Activated CD4-positive, alpha-beta T cell treated with anti-CD3 and anti-CD28 coated beads, Interleukin-2, amount 50 U/mL, for 48 hours (primary cell): ENCODE results near the gene CEP85.
A peak's percentile ranks its signal among the peaks of the same experiment; 100 is the strongest.

Experiments
- DNase-seq, 2 experiments: peaks; one replicate each; pipeline ENCODE4 v3.0.0-alpha.2; 2020

CEP85 gene

DNA sequence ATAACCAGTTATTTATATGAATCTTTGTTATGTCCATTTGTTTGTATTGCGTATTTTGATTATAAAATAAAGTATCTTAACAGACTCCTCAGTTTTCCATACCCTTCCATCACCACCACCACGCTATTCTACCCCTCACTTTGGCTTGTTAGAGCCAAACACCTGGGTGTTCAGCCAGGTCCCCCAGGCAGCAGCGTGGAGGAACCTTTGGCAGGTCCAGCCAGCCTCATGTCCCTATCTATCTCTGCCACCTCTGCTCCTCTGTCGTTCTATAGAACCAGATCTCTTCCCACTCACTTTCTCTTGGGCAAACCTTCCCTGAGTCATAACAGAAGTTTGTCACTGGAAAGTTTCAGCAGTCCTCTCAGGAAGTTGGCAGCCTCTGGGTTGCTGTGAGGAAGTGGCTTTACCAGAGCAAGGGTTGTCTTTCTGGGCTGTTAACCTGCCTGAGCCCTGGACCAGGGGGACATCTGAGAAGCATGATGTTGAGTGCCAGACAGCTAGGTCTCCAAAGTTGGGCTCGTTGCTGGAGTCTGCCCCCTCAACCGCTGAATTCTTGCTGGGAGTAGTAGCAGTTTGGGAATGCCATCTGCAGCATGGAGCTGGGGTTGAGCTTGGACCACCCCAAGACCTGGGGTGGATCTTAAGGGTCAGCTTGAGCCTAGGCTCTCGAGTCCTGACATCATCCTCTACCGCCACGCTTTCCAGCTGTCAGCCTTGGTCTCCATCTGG, 44.9 kb downstream of the CEP85 start:
- DNase-seq, result peak; percentile 58 to 70

- DNase-seq, result peak; percentile 85 to 88
These were observed 45.7 kb downstream of the CEP85 start, which contains the start of gene SH3BGRL3 for GRCh38 chr1:26279456-26280332. SH3BGRL3 (plus strand) TSS chr1:26280086; CDS start chr1:26280156, 70 bp downstream.

DNA sequence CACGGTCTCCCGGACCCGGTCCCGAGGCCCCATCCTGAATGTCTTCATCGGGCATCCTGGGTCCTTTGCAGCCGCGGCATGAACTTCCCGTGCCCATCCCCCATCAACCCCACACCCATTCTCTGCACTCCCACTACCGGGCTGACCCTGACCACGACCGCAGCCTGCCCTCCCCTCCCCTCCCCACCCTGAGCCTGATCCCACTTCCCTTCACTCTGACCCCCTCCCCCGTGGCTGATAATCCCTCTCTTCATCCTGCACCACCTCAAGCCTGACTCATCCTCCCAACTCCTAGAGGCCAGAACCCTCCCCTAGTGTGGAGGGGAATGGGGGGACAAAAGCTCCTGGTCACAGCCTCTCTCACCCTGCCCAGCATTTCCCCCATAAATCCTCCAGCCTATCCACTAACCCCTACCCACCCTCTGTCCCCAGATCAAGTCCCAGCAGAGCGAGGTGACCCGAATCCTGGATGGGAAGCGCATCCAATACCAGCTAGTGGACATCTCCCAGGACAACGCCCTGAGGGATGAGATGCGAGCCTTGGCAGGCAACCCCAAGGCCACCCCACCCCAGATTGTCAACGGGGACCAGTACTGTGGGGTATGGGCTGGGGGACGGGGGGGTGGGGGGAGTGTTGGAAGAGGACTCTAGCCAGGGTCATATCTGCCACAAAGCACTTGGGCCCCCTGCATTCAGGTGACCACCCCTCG, 46.5 kb downstream of the CEP85 start:
- peak; percentile 34 to 50 for DNase-seq

DNA sequence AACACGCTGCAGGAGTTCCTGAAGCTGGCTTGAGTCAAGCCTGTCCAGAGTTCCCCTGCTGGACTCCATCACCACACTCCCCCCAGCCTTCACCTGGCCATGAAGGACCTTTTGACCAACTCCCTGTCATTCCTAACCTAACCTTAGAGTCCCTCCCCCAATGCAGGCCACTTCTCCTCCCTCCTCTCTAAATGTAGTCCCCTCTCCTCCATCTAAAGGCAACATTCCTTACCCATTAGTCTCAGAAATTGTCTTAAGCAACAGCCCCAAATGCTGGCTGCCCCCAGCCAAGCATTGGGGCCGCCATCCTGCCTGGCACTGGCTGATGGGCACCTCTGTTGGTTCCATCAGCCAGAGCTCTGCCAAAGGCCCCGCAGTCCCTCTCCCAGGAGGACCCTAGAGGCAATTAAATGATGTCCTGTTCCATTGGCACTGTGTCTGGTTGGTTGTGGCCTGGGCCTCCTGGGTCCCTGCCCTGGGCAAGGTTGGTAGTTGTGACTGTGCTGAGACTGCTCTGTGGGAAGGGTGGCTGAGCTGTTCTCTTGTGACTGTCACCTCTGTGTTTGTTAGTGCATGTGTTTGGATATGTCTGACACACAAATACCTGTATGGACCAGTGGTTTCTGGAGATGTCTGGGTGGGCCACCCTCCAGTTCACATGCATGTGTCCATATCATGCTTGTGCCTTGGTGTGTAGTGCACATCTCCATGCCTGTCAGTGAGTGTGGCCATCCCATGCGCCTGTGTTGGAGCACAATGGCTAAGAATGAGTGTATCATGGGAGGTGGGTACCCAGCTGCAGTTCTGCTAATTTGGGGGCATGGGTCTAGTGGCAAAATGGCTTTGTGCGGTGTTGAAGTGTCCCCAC, 47.3 kb downstream of the CEP85 start:
- DNase-seq, result peak; percentile 21 to 25

DNA sequence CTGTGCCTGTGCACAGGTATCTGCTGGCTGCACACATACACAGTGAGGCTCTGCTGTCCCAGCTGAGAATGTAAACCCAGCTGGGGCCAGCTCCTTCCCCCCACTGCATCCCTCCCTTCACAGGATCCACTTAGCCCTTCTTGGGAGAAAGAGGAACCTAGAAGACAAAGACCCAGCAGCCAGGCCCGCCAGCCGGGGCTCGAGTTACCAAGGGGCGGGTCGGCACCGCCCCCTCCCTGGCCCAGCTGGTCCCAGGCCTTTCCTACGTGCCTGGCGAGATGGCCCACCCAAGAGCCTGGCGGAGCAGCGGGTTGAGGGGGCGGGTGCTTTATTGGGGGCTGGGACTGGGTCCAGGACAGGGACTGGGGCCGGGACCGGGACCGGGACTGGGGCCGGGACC, 48.0 kb downstream of the CEP85 start:
- DNase-seq, result no peak

DNA sequence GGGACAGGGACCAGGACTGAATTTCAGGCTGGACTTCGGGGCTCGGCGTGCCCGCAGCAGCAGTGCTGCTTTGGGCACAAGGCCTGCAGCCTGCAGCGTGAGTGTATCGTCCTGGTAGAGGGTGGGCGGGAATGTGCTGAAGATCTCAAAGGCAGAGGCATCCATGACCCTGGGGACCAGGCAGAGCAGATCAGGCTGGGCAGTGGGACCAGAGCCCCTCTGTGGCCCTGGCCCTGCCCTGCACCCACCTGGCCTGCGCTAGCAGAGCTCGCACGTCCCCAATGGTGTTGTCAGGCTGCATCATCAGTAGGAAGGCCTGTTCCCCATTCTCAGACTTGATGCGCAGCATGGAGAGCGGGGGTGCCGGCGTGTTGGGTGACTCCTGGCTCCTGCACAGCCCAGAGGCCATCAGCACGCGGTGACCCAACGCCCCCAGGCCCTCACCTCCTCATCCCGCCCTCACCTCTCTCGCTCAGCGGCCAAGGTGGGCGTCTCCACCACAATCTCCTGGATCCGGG, 48.5 kb downstream of the CEP85 start:
- peak in 1 of 2 experiments; percentile 5 for DNase-seq

DNA sequence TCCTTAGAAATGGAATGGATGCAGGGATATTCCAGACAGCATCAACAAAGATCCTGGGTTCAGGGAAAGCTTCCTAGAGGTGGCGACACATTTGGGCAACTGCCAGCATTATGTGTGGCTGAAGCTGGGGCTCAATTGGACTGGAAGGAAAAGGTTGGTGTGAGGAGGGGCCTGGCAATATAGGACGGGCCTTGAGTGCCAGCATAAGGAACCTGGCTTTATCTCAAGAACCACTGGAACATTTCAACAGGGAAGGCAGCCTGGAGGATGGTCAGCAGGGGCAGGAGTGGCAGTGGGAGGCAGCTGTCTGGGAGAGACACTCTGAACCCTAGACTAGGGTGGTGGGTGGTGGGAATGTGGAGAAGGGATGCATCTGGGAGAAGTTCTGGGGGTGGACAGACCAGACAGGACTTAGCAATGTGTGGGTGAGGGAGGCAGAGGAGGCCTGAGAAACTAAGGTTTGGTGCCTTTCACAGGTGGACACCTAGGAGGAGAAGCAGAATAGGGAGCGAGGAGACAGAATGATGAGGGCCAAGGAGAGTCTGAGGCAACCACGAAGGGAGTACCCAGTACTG, 49.4 kb downstream of the CEP85 start:
- peak in 1 of 2 experiments; percentile 6 for DNase-seq

DNA sequence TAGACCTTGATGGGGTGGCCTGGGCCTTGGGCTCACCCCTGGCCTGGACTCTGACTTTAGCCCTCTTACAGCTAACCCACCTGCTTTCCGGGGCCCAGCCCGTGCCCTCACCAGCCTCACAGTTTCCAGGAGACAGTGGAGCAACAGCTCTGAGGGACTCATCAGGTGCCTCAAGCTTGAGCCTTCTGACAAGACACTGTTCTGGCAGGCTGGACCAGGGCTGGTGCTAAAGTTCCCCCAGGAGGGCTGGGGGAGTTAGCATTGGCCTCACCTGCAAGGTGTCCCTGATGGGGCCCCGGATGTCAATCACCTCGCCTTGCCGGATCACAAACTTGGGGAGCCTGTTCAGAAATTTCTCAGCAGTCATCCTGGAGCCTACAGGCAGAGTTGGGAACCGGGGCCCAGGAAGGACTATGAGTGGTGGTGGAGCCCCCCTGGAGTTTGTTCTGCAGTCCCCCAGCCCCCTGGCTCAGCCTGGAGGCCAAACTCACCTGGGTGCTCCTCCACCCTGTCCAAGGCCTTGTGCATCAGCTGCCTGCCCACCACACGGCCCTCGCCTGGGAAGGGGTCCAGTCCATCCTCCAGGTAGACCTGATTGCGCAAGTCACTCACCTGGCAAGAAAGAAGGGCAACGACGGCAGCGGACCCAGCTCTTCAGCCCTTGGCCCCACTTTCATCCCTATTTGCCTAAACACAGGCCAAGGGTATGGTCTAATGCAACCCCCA, 50.0 kb downstream of the CEP85 start:
- peak; percentile 10 to 29 for DNase-seq

DNA sequence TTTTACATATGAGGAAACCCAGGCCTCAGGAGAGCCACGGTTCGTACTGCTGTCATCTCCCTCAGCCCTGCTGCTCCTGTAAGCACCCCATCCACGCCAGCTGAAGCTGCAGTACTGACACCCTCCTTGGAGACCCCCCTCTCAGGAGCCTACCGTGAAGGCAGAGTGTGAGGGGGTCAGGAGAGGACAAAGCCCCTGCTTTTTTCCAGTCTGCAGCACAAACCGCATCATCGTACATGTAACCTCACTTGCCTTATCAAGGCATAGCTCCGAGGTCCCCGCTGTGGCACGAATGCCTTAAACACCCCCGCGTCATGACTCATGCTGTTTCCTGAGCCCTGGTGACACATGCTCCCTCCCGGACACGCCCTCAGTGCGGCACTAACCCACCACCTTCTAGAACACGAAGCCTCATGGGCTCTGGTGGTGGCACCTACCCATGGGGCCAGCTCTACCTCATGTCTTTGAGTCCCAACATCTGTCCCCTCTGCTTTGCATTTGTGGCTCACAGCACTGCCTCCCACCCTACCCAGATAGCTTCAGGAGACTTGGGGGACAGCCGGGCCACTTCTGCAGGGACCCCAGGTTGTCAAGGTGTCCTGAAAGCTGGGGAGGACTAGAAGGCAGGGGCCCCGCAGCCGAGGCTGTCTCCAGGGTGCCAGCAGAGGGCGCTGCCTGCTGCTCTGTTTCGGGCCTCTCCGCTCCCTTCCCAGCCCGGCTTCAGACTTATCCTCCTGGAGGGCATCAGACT, 50.8 kb downstream of the CEP85 start:
- DNase-seq, result peak; percentile 96 to 97

- DNase-seq, result peak; percentile 67 to 74
These were observed 51.5 kb downstream of the CEP85 start for GRCh38 chr1:26285366-26286063.

DNA sequence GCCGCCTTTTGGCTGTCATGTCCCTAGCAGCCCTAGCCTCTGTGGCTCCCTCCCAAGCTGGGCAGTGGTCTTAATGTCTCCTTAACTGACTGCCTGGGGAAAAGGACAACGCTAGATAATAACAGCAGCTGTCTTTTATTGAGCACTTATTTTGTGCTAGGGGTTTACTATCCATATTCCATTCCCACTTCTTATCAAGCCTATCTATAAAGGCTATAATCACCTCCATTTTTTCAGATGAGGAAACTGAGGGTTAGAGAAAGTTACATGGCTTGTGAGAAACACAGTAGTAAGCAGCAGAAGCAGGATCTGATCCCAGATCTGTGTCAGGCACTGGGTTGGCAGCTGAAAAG, 52.0 kb downstream of the CEP85 start:
- DNase-seq, result no peak

DNA sequence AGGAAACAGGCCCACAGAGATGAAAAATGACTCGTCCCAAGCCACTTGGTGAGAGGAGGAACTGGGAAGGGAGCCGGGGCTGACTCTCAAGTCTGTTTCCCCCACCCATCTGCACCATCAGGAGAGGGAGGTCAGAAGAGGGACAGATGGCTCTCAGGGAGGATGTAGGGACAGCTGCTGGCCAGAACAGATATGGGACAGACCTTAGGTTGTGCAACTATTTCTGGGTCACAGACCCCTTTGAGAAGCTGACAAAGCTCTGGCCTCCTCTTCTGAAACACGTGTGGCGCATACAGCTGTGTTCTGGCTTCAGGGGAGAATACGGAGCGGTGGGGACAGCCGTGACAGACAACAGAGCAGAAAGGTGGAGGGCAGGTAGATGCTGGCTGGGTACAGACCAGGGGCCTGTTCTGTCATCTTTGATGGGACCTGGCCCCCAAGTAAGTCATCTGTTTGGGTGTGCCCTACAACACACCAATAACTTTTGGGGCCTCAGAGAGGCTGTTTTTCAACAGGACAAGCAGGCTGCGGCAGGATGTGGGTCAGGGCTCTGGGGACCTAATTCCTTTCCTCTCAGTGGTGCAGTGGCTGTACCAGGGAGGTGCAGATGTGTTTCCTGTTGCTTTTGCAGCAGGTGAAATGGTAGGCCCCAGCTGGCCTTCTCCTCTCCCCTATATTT, 53.2 kb downstream of the CEP85 start:
- peak; percentile 72 to 77 for DNase-seq

- DNase-seq, result peak in 1 of 2 experiments; percentile 8
These were observed 53.8 kb downstream of the CEP85 start for GRCh38 chr1:26287811-26288210.

GRCh38 chr1:26288311-26288941, 54.4 kb downstream of the CEP85 start:
- DNase-seq, result peak; percentile 75 to 83

GRCh38 chr1:26289158-26290059, 55.4 kb downstream of the CEP85 start:
- DNase-seq, result peak; percentile 41 to 47

GRCh38 chr1:26290122-26290881, 56.3 kb downstream of the CEP85 start:
- DNase-seq, result peak in 1 of 2 experiments; percentile 15

GRCh38 chr1:26290882-26291261, 56.9 kb downstream of the CEP85 start:
- no peak for DNase-seq
